SK-N-SH treated with all-trans-retinoic acid at 6 μM for 48 hours (cell line): ENCODE data around the gene RAB39B.

Experiments used
- ATAC-seq: fragments of 200-7000 bp; cut with Tn5 transposase; 3 replicates; pipeline ENCODE4 v1.9.1; 2020; ENCODE audit warnings: mild to moderate bottlenecking, moderate library complexity
- ARNTL ChIP-seq: fragments of 450-650 bp; formaldehyde crosslinking; IDR thresholded peaks from 2 replicates; pipeline ENCODE4 v1.5.0; 2020; ENCODE audit warnings: low read depth, mild to moderate bottlenecking, moderate library complexity, borderline replicate concordance
- BACH2 ChIP-seq: fragments of 250-450 bp; sonication (Bioruptor Pico); IDR thresholded peaks from 2 replicates; pipeline ENCODE4 v1.9.0; 2021; ENCODE audit warnings: mild to moderate bottlenecking, borderline replicate concordance
- GLIS3 ChIP-seq: fragments of 250-450 bp; sonication (Bioruptor Pico); IDR thresholded peaks from 2 replicates; pipeline ENCODE4 v1.5.0; 2020; ENCODE audit warnings: mild to moderate bottlenecking, moderate library complexity
- ISL1 ChIP-seq: fragments of 250-450 bp; sonication (Bioruptor Pico); IDR thresholded peaks from 2 replicates; pipeline ENCODE4 v2.1.2; 2022; ENCODE audit warnings: mild to moderate bottlenecking, moderate library complexity
- ZFP3 ChIP-seq: fragments of 250-450 bp; sonication (Bioruptor Pico); IDR thresholded peaks from 2 replicates; pipeline ENCODE4 v1.5.0; 2020; ENCODE audit warnings: mild to moderate bottlenecking, moderate library complexity
- ZNF565 ChIP-seq: fragments of 450-650 bp; formaldehyde crosslinking; conservative IDR thresholded peaks from 2 replicates; pipeline ENCODE4 v1.5.0; 2020; ENCODE audit warnings: low read depth, mild to moderate bottlenecking, moderate library complexity
- ZNF70 ChIP-seq: fragments of 450-650 bp; formaldehyde crosslinking; IDR thresholded peaks from 2 replicates; pipeline ENCODE4 v1.5.0; 2020; ENCODE audit warnings: mild to moderate bottlenecking, moderate library complexity
- ZNF8 ChIP-seq: fragments of 450-650 bp; formaldehyde crosslinking; IDR thresholded peaks from 2 replicates; pipeline ENCODE4 v1.5.0; 2020; ENCODE audit warnings: mild to moderate bottlenecking, moderate library complexity

The RAB39B gene

GRCh38 chrX:155211208-155211607 lies 53.1 kb downstream of the RAB39B start:
- TF ChIP-seq ZNF70 (CRISPR knock-in tag) (no peak), ZNF8 (CRISPR knock-in tag) (no peak), GLIS3 (CRISPR knock-in tag) (no peak), ZNF565 (no peak), BACH2 (no peak), ARNTL (no peak), ZFP3 (CRISPR knock-in tag) (no peak), ISL1 (CRISPR knock-in tag) (no peak)
- TF ChIP-seq, all 23 proteins: peak for 0
- ATAC-seq: no peak
